ENCODE data around the gene ZSCAN4. TPM values are rescaled to one million over a fixed set of nuclear protein-coding genes. Genes with fewer than 3 reads are reported as not detected.

ZSCAN4 gene
- total RNA-seq, 1 experiment from 2014 or later, result not detected

- Histone ChIP-seq H3K27me3 (ENCODE audit: insufficient read depth, low read length) (no peaks in the 10 kb centered on the region), H2BK15ac (ENCODE audit: low read depth, low read length) (no peak overlapping the region), H3K23me2 (ENCODE audit: insufficient read length, low read depth, low read length, poor library complexity, severe bottlenecking) (no peaks in the 10 kb centered on the region), H3K79me1 (ENCODE audit: insufficient read depth, low read depth, low read length, poor library complexity, severe bottlenecking) (no peaks in the 10 kb centered on the region), H2BK5ac (ENCODE audit: insufficient read length, low read length) (no peak overlapping the region), H4K20me1 (ENCODE audit: control insufficient read depth, insufficient read depth, insufficient read length) (no peaks in the 10 kb centered on the region), H3K18ac (ENCODE audit: insufficient read length, low read depth, low read length) (no peak overlapping the region), H3K4me2 (ENCODE audit: insufficient read depth, insufficient read length, low read length) (no peak overlapping the region), H2BK12ac (ENCODE audit: insufficient read length, low read depth, low read length) (no peak overlapping the region), H3K27ac (ENCODE audit: insufficient read length, low read depth, low read length) (no peak overlapping the region), H4K5ac (ENCODE audit: insufficient read length, low read depth, low read length) (no peak overlapping the region), H2AK5ac (ENCODE audit: insufficient read length, low read length) (no peak overlapping the region), H2BK120ac (ENCODE audit: low read depth, low read length, poor library complexity, severe bottlenecking) (no peak overlapping the region), H3K23ac (ENCODE audit: insufficient read length, low read depth, low read length) (no peak overlapping the region), H3K79me2 (ENCODE audit: insufficient read depth, low read length) (no peaks in the 10 kb centered on the region), H4K91ac (ENCODE audit: insufficient read length, low read depth, low read length) (no peak overlapping the region), H4K8ac (replicated peaks; ENCODE audit: insufficient read length, low read depth, low read length) (no peak overlapping the region), H3K9ac (ENCODE audit: extremely low read depth, insufficient read length, low read length) (no peak overlapping the region), H2AFZ (ENCODE audit: low read length) (no peak overlapping the region), H2BK20ac (ENCODE audit: low read depth, low read length, poor library complexity, severe bottlenecking) (no peak overlapping the region), H3K9me3 (ENCODE audit: control insufficient read depth, low read depth, low read length) (no peaks in the 10 kb centered on the region), H3K56ac (ENCODE audit: insufficient read length, low read depth, low read length) (no peak overlapping the region), H3K4me1 (ENCODE audit: insufficient read depth, low read length) (no peaks in the 10 kb centered on the region), H3T11ph (ENCODE audit: low read length) (no peak overlapping the region), H3K4ac (ENCODE audit: low read depth, low read length) (no peak overlapping the region), H3K14ac (ENCODE audit: insufficient read depth, low read length) (no peak overlapping the region)
- TF ChIP-seq CTCF (conservative IDR thresholded peaks at IDR 0.05), result no peak
- peaks cover 48 to 59% (median 50%) of the 10 kb centered on the region in 3 experiments for H3K36me3 Mint-ChIP-seq (ENCODE audit: insufficient read depth in 1 of 3, low read depth in 3 of 3)
- H3K27me3 Mint-ChIP-seq (ENCODE audit: low read depth), result peaks cover 5% of the 10 kb centered on the region; the same call in 1 of the 2 replicates
- H3K27ac Mint-ChIP-seq, result no peak overlapping the region
- WGBS (ENCODE audit: extremely low coverage, insufficient read length, low lambda C conversion rate), result no CpG with 5 or more reads among the region's 4 CpGs
- no peaks in the 10 kb centered on the region for H3K4me1 Mint-ChIP-seq
- no peak for DNase-seq
- peaks cover 13 to 26% of the 10 kb centered on the region in 2 experiments for H3K9me3 Mint-ChIP-seq
- no peak overlapping the region for H3K4me3 Mint-ChIP-seq
These were observed 26.2 kb upstream of the ZSCAN4 start for GRCh38 chr19:57642396-57643046.

Measured in H9 (cell line).